GM13977 (cell line): ENCODE results near the gene STX8.

Experiments
- DNase-seq: peaks from one replicate; pipeline ENCODE4 v3.0.0; 2012; ENCODE audit warnings: low spot score
- in situ Hi-C: fragments of 300-500 bp; cut with MboI; formaldehyde crosslinking; loops from one replicate; pipeline ENCODE4 v1.12.0; 2022; ENCODE audit warnings: low sequenced_read_pairs, low pct_unique_long_range_greater_than_20kb, mixed read lengths, inconsistent platforms; ENCODE audit not compliant: unreplicated experiment
- TF ChIP-seq, protein P1 (sequence below): IDR thresholded peaks from 2 replicates; pipeline ENCODE4 v1.5.1; 2012; ENCODE audit warnings: mild to moderate bottlenecking, control low read depth; ENCODE audit not compliant: insufficient read depth; ENCODE audit errors: extremely low read depth, missing control alignments

The STX8 gene

DNA sequence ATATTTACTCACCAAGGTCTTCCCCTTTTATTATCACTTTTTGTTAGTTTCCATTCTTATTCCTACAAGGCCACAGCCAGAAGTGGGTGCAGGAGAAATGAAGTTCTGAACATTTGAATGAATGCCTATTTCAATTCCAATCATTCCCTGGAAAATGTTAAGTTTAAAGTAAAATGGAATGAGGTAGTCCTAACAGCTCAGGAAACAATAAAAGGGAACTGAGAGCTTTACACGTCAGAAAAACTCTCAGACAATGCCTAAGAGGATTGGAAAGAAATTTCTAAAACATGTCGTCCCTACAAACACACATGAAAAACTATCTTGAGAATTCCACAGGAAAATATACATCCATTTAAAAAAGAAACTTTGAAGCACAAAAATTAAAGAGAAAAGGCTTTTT is 238.8 kb downstream of the STX8 start:
- in situ Hi-C loops: no loop called here
- DNase-seq: no peak
- TF ChIP-seq, protein P1, sequence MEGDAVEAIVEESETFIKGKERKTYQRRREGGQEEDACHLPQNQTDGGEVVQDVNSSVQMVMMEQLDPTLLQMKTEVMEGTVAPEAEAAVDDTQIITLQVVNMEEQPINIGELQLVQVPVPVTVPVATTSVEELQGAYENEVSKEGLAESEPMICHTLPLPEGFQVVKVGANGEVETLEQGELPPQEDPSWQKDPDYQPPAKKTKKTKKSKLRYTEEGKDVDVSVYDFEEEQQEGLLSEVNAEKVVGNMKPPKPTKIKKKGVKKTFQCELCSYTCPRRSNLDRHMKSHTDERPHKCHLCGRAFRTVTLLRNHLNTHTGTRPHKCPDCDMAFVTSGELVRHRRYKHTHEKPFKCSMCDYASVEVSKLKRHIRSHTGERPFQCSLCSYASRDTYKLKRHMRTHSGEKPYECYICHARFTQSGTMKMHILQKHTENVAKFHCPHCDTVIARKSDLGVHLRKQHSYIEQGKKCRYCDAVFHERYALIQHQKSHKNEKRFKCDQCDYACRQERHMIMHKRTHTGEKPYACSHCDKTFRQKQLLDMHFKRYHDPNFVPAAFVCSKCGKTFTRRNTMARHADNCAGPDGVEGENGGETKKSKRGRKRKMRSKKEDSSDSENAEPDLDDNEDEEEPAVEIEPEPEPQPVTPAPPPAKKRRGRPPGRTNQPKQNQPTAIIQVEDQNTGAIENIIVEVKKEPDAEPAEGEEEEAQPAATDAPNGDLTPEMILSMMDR: no peak

DNA sequence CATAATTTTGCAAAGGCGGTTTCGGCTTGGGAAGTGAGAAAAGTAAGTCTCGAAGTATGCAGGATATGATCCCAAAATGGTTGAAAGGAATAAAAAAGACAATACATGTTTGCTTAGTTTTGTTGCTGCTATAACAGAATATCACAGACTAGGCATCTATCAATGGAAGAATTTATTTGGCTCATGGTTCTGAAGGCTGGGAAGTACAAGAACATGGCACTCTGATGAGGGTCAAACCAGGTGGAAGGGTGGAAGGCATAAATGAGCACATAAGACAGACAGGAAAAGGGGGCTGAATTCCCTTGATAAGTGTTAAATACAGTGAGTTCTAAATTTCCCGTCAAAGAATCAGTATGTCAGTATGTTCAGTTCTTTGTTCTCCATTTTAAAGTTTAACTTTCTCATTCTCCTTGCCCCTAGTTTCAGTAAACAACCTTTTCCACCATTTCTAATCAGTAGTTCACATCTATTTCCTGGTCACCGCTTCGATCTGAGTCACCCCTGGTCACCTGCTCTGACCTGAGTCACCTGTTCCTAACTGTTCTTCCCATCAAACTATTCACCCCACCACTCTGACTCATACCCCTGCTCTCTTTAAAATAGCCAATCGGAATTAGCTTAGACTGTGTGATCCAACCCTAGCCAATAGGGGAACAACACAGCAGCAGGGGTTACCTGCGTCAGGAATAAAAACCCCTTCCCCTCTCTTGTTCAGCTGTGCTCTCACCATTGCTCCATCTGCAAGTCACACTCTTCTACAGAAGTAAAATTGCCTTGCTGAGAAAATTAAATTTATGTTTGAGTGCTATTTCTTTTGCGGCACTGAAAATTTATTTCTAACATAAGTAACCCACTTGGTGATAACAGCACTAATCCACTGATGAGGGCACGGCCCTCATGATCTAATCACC is 240.8 kb downstream of the STX8 start:
- TF ChIP-seq, protein P1: no peak
- in situ Hi-C loops: no loop called here
- DNase-seq: no peak

DNA sequence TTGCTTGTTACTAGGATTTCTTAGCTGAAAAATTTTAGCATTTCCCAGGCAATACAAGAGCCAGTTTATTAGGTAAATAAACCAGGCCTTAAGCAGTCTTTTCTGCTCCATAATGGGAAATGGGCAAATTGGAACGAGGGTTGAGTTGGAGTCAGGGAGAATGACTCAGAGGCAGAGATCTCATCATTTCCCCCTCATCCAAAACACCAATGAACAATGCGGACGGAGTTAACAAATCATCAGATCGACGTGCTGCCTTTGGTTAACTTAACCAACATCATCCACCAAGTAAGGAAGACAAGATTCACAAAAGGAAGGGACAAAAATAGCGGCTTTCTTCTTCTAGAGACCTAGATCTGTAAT is 243.5 kb downstream of the STX8 start:
- no peak for DNase-seq
- TF ChIP-seq, protein P1: no peak
- in situ Hi-C loops: no loop called here

DNA sequence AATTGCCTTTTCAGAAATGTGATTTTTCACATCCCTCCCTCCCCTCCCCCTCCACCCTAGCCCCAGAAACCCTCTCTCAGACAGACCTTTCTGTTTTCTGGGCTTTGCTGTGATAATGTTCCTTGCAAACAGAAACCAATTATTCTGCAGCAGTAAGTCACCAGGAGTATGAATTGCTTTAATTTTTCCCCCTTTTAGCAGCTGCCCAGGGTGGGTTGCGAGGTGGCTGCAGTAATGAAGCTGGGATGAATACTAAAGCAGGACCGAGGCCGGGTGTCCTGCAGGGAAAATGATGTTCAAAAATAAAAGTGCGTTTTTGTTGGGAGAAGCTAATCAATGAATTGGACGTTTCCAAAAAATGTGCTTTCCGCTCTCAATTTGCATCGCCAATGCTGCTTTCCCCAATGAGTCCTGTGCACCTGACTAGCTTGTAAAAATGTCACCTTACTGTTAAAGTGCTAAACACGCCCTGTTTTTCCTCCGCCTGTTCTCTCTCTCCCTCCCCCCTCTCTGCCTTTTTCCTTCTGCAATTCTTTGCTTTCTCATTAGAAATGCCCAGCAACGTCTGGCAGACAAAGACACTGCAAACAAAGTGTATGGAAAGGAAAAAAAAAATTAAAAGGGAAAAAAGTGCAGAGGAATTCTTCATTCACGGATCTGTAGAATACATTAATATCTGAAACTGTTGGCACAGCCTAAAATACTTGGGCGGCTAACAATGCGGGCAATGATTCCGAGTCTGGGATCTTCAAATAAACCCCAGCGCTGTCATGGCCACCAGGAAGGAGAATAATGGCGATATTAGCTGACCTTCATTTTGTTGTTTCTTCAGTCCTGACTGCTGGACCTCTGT is 244.1 kb downstream of the STX8 start:
- TF ChIP-seq, protein P1: no peak
- in situ Hi-C loops: no loop called here
- no peak for DNase-seq

DNA sequence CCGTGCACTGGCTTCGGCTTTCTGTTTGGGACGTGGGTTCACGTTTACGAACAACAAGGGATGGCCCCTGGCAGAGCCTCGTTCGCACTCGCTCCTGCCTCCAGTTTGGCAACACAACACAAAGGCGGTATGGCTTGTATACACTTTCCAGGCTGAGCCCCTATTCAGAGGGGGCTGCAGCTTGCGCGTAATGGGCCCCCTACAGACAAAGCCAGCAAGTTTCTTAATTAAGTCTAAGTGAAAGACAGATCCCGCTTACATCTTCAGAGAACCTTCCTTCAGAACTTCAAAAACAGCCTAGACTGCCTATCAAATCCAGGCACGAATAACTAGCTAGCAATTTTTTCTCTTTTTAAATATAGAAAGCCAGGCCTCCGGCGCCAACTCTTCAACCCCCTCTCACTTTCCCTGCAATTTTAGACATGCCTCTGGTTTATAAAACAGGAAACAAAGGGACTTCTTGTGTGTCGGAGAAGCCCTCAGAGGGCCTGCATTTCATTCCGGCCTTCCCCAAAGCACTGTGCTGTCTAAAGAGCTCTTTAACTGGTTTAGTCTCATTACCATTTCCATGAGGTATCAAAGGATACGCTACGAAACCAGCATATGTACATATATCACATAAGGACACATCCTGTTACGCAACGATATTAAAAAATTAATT is 244.9 kb downstream of the STX8 start:
- TF ChIP-seq, protein P1: no peak
- in situ Hi-C loops: no loop called here
- DNase-seq: no peak

- in situ Hi-C loops: no loop called here
- no peak for DNase-seq
- TF ChIP-seq, protein P1: no peak
These were observed 245.5 kb downstream of the STX8 start for GRCh38 chr17:9330141-9330540.
